ENCODE measurements around the gene LIMS2. TPM values are rescaled to one million over a fixed set of nuclear protein-coding genes. Genes with fewer than 3 reads are reported as not detected.

LIMS2 gene
- polyA plus RNA-seq, 3 donors: 16.4 to 16.5 (median 16.4) TPM

GRCh38 chr2:127701651-127702394 lies 26.5 kb upstream of the LIMS2 start:
- DNase-seq (ENCODE audit: low read depth in 3 of 3, low spot score in 2 of 3): peak; percentile 29 to 63 (median 42)

- DNase-seq (ENCODE audit: low read depth in 3 of 3, low spot score in 2 of 3): peak; percentile 72 to 79 (median 74)
Observed at GRCh38 chr2:127701193-127701650, 25.9 kb upstream of the LIMS2 start, which contains the start of gene SFT2D3. Gene SFT2D3 (plus strand): TSS chr2:127701497. CDS start chr2:127701529, 32 bp downstream.

GRCh38 chr2:127700527-127701192 lies 25.3 kb upstream of the LIMS2 start:
- DNase-seq (ENCODE audit: low read depth in 3 of 3, low spot score in 2 of 3): no peak

GRCh38 chr2:127698553-127699355 lies 23.4 kb upstream of the LIMS2 start:
- no peak for DNase-seq (ENCODE audit: low read depth in 3 of 3, low spot score in 2 of 3)

DNA sequence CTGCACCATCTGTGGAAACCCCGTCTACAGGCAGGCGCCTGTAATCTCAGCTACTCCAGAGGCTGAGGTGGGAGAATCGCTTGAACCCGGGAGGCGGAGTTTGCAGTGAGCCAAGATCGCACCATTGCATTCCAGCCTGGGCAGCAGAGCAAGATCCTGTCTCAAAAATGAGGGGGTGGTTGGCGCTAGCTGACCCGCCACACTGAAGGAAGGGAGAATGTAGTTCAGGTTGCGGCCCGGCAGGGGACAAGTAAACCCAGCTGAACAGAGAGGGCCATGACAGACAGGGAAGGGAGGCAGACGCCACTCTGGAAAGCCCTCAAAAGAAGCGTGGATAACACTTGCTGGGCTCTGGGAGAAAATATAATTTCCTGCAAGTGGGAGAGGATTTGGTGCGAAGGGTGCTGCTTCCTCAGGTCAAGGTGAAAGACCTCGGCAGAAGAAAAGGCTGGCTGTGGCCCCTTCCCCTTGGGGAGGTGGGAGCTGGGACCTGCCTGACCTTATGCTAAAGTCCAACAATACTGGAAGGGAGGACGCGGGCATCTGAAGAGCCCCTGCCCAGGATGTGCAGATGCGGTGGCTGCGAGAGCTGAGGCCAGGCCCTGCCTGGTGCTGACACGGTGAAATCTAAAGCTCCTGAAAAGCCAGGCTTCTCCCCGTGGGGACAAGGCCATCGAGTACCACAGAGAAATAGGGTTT lies 22.3 kb upstream of the LIMS2 start:
- DNase-seq (ENCODE audit: low read depth in 3 of 3, low spot score in 2 of 3): no peak

DNA sequence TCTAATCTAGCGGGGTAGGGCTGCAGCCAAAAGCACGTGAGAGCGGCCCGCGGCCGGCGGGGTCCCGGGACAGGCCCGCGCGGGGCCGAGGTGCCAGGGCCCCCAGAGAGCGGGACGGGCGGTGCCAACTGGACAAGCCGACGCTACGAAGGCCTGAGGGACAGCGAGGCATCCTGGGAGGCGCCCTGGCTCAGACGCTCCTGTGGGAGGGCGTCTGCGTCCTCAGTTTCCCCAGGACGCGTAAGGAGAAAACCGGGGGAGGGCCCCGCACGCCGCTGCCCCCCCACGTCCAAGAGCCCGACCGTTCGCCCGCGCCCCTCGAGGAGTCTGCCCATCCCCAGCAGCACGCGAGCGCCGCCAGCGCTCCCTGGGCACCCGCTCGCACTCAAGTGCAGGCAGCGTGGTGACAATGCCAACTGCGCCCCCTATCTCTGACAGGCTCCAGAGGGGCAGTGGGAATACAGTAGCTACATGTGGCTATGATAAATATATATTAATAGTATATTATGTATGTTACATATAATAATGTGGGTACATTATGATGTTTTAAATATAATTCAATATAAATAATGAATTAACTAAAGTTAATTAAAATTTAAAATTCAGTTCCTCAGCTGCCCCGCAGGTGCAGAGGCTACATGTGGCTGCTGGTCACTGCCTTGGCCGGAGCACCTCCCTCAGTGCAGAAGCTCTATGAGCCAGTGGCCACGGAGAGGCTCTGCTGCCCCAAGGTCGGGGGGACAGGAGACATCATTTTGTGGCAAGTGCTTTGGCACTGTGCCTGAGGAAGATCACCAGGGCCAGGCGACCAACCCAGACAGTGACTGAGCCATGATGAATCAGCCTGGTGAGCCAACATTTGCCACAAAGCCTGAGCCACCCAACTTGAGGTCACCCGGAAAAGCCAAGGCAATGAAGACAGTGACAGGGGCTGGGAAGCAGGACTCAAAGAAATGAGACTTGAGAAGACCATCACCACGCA lies 20.5 kb upstream of the LIMS2 start:
- no peak for DNase-seq (ENCODE audit: low read depth in 3 of 3, low spot score in 2 of 3)

DNA sequence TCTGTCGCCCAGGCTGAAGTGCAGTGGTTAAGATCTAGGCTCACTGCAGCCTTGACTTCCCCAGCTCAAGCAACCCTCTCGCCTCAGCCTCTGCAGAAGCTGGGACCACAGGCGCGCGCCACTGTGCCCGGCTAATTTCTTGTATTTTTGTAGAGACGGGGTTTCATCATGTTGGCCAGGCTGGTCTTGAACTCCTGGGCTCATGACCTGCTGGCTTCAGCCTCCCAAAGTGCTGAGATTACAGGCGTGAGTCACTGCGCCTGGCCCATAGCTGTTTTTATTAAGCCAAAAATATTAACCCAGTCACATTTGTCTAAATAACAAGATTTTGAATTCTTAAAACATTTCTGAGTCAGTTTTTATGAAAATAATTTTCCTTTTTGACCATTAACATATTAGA lies 19.7 kb upstream of the LIMS2 start:
- DNase-seq (ENCODE audit: low read depth in 3 of 3, low spot score in 2 of 3): no peak

DNA sequence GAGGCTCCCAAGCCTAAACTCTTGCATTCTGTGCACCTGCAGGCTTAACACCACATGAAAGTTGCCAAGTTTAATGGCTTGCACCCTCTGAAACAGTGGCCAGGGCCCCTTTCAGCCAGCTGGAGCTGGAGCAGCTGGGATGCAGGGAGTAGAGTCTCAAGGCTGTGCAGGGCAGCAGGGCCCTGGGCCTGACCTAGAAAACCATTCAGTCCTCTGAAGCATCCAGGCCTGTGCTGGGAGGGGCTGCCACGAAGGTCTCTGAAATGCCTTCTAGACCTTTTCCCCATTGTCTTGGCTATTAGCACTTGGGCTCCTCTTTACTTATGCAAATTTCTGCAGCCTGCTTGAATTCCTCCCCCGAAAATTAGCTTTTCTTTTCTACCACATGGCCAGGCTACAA lies 15.4 kb upstream of the LIMS2 start:
- DNase-seq (ENCODE audit: low read depth in 3 of 3, low spot score in 2 of 3): no peak

DNA sequence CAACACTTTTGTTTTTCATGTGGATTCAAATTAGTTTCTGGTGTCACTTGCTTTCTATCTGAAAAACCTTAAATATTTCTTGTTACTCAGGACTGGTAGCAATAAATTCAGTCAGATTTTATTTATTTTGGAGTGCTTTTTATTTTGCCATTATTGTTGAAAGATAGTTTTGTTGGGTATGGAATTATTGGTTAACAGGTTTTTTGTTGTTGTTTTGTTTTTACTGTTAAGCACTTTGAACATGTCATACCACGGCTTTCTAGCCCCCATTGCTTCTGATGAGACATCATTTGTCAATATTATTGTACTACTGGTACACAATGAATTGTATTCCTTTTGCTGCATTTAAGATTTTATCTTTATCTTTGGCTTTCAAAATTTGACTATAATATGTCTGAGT lies 13.1 kb upstream of the LIMS2 start:
- DNase-seq (ENCODE audit: low read depth in 3 of 3, low spot score in 2 of 3): no peak

- no peak for DNase-seq (ENCODE audit: low read depth in 3 of 3, low spot score in 2 of 3)
Observed at GRCh38 chr2:127685410-127686080, 10.2 kb upstream of the LIMS2 start.

GRCh38 chr2:127683757-127684156 lies 8.4 kb upstream of the LIMS2 start:
- DNase-seq (ENCODE audit: low read depth in 3 of 3, low spot score in 2 of 3): no peak

GRCh38 chr2:127683056-127683455 lies 7.7 kb upstream of the LIMS2 start:
- DNase-seq (ENCODE audit: low read depth in 3 of 3, low spot score in 2 of 3): no peak

DNA sequence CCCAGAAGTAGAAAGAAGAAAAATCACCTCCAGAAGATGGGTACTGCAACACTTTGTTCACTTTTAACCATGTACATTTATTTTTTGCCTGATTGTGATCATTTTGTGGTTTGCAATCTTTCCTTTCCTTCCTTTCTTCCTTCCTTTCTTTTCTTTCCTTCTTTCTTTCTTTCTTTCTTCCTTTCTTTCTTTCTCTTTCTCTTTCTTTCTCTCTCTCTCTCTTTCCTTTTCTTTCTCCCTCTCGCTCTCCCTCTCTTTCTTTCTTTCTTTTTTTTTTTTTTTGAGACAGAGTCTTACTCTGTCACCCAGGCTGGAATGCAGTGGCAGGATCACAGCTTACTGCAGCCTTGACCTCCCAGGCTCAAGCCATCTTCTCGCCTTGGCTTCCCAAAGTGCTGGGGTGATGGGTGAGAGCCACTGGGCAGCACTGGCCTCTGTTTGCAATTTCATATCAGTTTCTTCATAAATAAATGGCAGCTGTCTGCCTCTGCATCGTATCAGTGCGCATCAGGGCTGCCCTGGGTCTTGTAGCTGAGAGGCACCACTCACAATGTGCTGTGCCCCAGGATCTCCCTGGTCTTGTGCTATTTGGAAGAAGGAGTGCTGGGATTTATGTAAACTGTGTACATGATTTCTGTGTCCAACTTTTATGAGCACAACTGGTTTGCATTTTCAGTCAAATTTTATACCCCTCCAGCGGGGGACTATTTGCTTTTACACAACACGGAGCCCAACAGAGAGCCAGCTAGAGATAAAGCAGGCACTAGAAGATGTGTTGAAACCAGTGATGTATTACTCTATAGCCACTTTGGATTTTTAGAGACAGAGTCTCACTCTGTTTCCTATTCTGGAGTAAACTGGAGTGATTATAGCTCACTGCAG lies 6.9 kb upstream of the LIMS2 start:
- no peak for DNase-seq (ENCODE audit: low read depth in 3 of 3, low spot score in 2 of 3)

- DNase-seq (ENCODE audit: low read depth in 3 of 3, low spot score in 2 of 3): no peak
Observed at GRCh38 chr2:127681288-127681804, 6.0 kb upstream of the LIMS2 start.

- no peak for DNase-seq (ENCODE audit: low read depth in 3 of 3, low spot score in 2 of 3)
Observed at GRCh38 chr2:127680706-127681287, 5.5 kb upstream of the LIMS2 start.

DNA sequence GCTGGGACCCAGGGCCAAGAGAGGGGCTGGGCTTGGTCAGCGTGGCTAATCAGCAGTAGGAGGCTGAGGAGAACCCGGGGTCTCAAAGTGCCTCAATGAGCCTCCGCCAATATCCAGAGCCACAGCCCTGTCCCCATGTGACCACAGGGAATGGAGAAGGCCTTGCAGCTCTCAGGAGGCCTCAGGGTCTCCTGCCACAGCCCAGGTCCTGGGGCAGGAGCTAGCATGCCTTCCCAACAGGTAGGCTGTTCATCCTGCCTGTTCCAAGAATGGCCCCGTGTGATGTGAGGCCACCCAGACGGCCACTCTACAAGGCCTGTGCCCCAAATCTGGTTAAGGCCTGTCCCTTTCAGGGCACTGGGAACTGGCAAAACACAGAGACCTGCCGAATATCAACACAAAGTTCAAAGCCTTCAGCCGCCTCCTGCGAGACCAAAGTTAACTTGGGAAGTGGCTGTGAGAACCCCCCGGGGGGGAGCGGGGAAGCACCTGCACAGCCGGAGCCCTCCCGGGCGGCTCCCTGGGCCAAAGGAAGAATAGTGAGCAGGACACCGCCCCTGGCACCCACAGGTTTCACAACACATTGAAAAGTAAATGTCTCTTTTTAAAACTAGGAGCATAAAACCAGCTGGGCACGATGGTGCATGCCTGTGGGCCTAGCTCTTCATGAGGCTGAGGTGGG lies 4.5 kb upstream of the LIMS2 start:
- no peak for DNase-seq (ENCODE audit: low read depth in 3 of 3, low spot score in 2 of 3)

- DNase-seq (ENCODE audit: low read depth in 3 of 3, low spot score in 2 of 3): no peak
Observed at GRCh38 chr2:127678991-127679390, 3.7 kb upstream of the LIMS2 start.
